GM23248 (cell line): ENCODE measurements around the gene CTU2.

Experiments used
- EZH2 ChIP-seq: fragments of 200-600 bp; sonication (generic); IDR thresholded peaks from 2 replicates; pipeline ENCODE4 v1.6.1; 2018; ENCODE audit warnings: antibody characterized with exemption, mild to moderate bottlenecking; ENCODE audit not compliant: insufficient read depth, poor library complexity, severe bottlenecking
- EZH2phosphoT487 ChIP-seq: fragments of 200-600 bp; sonication (generic); IDR thresholded peaks from 2 replicates; pipeline ENCODE4 v1.6.1; 2018; ENCODE audit warnings: antibody characterized with exemption, moderate library complexity, mild to moderate bottlenecking, low read depth; ENCODE audit not compliant: insufficient read depth

- no peak for TF ChIP-seq EZH2phosphoT487
- TF ChIP-seq EZH2: no peak
Observed at GRCh38 chr16:88716201-88716600, 9.9 kb downstream of the CTU2 start.
